ENCODE measurements around the gene USO1. TPM values are rescaled to one million over a fixed set of nuclear protein-coding genes. Genes with fewer than 3 reads are reported as not detected.

The USO1 gene
- total and polyA plus RNA-seq, 2 of the 8 experiments (the other 6 are each of a cell fraction or from before 2014, with no cell fraction given) = 57.3 to 198 TPM

- TF ChIP-seq CHD7 (IDR thresholded peaks at IDR 0.05; ENCODE audit: insufficient replicate concordance, low read length) (no peak), TEAD4 (IDR thresholded peaks at IDR 0.05; ENCODE audit: low read depth, low read length) (no peak), RAD21 (IDR thresholded peaks at IDR 0.05 in 1 of 2, conservative IDR thresholded peaks at IDR 0.05 in 1 of 2; ENCODE audit: low read depth in 2 of 2, low read length in 2 of 2) (no peak), ATF3 (IDR thresholded peaks at IDR 0.05; ENCODE audit: insufficient read depth, low read depth, low read length) (no peak), JUND (IDR thresholded peaks at IDR 0.05; ENCODE audit: low read length) (no peak), CTCF (IDR thresholded peaks at IDR 0.05; ENCODE audit: control extremely low read depth in 1 of 3, insufficient read depth in 1 of 3, low read depth in 1 of 3, low read length in 3 of 3) (no peak), YY1 (IDR thresholded peaks at IDR 0.05; ENCODE audit: low read depth, low read length) (no peak), KDM5A (IDR thresholded peaks at IDR 0.05; ENCODE audit: low read length) (no peak), SIRT6 (IDR thresholded peaks at IDR 0.05; ENCODE audit: low read length) (no peak)
These were observed 44.7 kb downstream of the USO1 start (continued) for GRCh38 chr4:75769036-75769435.
